Measurements from ENCODE around the gene ZC3H10. TPM values are rescaled to one million over a fixed set of nuclear protein-coding genes. Genes with fewer than 3 reads are reported as not detected.

ZC3H10 gene
- total and polyA plus RNA-seq, 4 donors = 1.3 to 5.2 (median 1.9) TPM

DNA sequence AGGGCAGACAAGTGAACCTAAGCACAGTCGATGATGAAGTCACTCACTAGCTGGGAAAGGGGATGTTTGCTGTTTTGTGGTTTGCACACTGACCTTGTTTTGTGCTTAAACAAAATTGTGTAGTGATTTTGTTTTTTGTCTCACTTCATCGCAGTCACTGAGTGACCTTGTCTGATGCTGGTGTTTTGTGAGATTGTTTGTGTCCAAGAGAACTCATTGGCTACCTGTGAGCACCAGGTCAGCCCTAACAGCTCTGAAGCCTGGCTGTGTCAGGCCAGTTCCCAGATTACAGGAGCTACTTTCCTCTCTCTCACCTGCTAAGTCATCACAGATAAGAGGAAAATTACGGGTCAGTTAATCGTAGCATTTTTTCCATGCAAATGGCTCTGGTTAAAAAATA is 6.1 kb downstream of the ZC3H10 start:
- no peak overlapping the region for H3K9ac ChIP-seq (ENCODE audit: low read depth in 1 of 2, low read length in 2 of 2)
- no peaks in the 10 kb centered on the region for H3K9me3 ChIP-seq (ENCODE audit: control insufficient read depth in 4 of 4, low read length in 3 of 4)
- TF ChIP-seq, protein P1, sequence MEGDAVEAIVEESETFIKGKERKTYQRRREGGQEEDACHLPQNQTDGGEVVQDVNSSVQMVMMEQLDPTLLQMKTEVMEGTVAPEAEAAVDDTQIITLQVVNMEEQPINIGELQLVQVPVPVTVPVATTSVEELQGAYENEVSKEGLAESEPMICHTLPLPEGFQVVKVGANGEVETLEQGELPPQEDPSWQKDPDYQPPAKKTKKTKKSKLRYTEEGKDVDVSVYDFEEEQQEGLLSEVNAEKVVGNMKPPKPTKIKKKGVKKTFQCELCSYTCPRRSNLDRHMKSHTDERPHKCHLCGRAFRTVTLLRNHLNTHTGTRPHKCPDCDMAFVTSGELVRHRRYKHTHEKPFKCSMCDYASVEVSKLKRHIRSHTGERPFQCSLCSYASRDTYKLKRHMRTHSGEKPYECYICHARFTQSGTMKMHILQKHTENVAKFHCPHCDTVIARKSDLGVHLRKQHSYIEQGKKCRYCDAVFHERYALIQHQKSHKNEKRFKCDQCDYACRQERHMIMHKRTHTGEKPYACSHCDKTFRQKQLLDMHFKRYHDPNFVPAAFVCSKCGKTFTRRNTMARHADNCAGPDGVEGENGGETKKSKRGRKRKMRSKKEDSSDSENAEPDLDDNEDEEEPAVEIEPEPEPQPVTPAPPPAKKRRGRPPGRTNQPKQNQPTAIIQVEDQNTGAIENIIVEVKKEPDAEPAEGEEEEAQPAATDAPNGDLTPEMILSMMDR (IDR thresholded peaks at IDR 0.05; ENCODE audit: low read depth, low read length, missing input control) = no peak
- TF ChIP-seq, protein P2, sequence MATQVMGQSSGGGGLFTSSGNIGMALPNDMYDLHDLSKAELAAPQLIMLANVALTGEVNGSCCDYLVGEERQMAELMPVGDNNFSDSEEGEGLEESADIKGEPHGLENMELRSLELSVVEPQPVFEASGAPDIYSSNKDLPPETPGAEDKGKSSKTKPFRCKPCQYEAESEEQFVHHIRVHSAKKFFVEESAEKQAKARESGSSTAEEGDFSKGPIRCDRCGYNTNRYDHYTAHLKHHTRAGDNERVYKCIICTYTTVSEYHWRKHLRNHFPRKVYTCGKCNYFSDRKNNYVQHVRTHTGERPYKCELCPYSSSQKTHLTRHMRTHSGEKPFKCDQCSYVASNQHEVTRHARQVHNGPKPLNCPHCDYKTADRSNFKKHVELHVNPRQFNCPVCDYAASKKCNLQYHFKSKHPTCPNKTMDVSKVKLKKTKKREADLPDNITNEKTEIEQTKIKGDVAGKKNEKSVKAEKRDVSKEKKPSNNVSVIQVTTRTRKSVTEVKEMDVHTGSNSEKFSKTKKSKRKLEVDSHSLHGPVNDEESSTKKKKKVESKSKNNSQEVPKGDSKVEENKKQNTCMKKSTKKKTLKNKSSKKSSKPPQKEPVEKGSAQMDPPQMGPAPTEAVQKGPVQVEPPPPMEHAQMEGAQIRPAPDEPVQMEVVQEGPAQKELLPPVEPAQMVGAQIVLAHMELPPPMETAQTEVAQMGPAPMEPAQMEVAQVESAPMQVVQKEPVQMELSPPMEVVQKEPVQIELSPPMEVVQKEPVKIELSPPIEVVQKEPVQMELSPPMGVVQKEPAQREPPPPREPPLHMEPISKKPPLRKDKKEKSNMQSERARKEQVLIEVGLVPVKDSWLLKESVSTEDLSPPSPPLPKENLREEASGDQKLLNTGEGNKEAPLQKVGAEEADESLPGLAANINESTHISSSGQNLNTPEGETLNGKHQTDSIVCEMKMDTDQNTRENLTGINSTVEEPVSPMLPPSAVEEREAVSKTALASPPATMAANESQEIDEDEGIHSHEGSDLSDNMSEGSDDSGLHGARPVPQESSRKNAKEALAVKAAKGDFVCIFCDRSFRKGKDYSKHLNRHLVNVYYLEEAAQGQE (IDR thresholded peaks at IDR 0.05) = no peak
- TF ChIP-seq GABPA (IDR thresholded peaks at IDR 0.05 in 1 of 2, conservative IDR thresholded peaks at IDR 0.05 in 1 of 2) = no peak
- TF ChIP-seq RXRA (IDR thresholded peaks at IDR 0.05) = no peak
- TF ChIP-seq TAF1 (conservative IDR thresholded peaks at IDR 0.05) = no peak
- no peak for TF ChIP-seq SP1 (IDR thresholded peaks at IDR 0.05)
- no peak for TF ChIP-seq FOXA1 (IDR thresholded peaks at IDR 0.05)
- no peak for TF ChIP-seq NR2F2 (IDR thresholded peaks at IDR 0.05)
- TF ChIP-seq RAD21 (IDR thresholded peaks at IDR 0.05) = no peak
- no peak for TF ChIP-seq YY1 (IDR thresholded peaks at IDR 0.05)
- TF ChIP-seq, protein P3, sequence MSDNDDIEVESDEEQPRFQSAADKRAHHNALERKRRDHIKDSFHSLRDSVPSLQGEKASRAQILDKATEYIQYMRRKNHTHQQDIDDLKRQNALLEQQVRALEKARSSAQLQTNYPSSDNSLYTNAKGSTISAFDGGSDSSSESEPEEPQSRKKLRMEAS (IDR thresholded peaks at IDR 0.05) = no peak
- TF ChIP-seq HNF4G (IDR thresholded peaks at IDR 0.05) = no peak
- no peak for TF ChIP-seq EGR1 (IDR thresholded peaks at IDR 0.05; ENCODE audit: low read depth in 2 of 2)
- TF ChIP-seq JUND (IDR thresholded peaks at IDR 0.05) = no peak
- TF ChIP-seq HNF4A (conservative IDR thresholded peaks at IDR 0.05) = no peak
- TF ChIP-seq, protein P4, sequence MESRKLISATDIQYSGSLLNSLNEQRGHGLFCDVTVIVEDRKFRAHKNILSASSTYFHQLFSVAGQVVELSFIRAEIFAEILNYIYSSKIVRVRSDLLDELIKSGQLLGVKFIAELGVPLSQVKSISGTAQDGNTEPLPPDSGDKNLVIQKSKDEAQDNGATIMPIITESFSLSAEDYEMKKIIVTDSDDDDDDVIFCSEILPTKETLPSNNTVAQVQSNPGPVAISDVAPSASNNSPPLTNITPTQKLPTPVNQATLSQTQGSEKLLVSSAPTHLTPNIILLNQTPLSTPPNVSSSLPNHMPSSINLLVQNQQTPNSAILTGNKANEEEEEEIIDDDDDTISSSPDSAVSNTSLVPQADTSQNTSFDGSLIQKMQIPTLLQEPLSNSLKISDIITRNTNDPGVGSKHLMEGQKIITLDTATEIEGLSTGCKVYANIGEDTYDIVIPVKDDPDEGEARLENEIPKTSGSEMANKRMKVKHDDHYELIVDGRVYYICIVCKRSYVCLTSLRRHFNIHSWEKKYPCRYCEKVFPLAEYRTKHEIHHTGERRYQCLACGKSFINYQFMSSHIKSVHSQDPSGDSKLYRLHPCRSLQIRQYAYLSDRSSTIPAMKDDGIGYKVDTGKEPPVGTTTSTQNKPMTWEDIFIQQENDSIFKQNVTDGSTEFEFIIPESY (IDR thresholded peaks at IDR 0.05) = no peak
- TF ChIP-seq FOXA2 (IDR thresholded peaks at IDR 0.05) = no peak
- H3K27ac ChIP-seq (ENCODE audit: low read depth in 1 of 2, low read length in 2 of 2) = no peak overlapping the region
- H3K4me1 ChIP-seq (ENCODE audit: control insufficient read depth in 4 of 4, insufficient read depth in 4 of 4, low read length in 3 of 4) = peaks cover 28 to 73% (median 58%) of the 10 kb centered on the region in 4 donors
- WGBS = 69% methylated on average over 4 of the region's 4 CpGs
- DNase-seq (ENCODE audit: low spot score) = no peak
- H3K4me3 ChIP-seq (ENCODE audit: low read depth in 1 of 3, low read length in 3 of 3) = no peak overlapping the region
- no peaks in the 10 kb centered on the region for H3K36me3 ChIP-seq (ENCODE audit: control insufficient read depth in 4 of 4, insufficient read depth in 3 of 4, low read depth in 1 of 4, low read length in 3 of 4)
- H3K27me3 ChIP-seq (ENCODE audit: control insufficient read depth in 4 of 4, insufficient read depth in 4 of 4, low read length in 3 of 4) = no peaks in the 10 kb centered on the region

DNA sequence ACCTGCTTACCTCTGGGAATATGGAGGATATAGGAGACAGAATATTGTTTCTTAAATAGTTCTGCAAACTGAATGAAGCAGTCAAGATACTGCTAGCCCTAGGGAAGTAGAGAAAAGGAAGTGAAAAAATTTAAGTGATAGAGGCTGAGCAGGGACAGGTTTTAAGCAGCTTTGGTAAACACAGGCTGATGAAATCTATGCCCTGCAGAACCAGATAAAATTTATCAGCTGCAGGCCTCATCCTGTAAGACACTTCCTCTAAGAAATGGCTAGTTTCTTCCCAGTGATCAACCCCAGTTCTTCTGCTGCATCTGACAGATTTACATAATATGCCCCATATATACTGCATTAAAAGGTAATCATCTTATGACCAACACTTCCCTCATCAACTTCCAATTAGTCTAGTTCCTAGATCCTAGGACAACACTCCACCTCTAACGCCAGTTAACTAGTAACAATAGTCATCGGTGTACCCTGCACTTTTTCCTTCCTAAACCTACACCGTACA is 8.7 kb downstream of the ZC3H10 start:
- no peaks in the 10 kb centered on the region for H3K9me3 ChIP-seq (ENCODE audit: control insufficient read depth in 4 of 4, low read length in 3 of 4)
- H3K27ac ChIP-seq (ENCODE audit: low read depth in 1 of 2, low read length in 2 of 2) = peak overlapping the region; percentile 75 to 85
- 48% methylated on average over 3 of the region's 3 CpGs for WGBS
- no peaks in the 10 kb centered on the region for H3K27me3 ChIP-seq (ENCODE audit: control insufficient read depth in 4 of 4, insufficient read depth in 4 of 4, low read length in 3 of 4)
- peak overlapping the region; percentile 50 to 88 for H3K9ac ChIP-seq (ENCODE audit: low read depth in 1 of 2, low read length in 2 of 2)
- no peak overlapping the region for H3K4me3 ChIP-seq (ENCODE audit: low read depth in 1 of 3, low read length in 3 of 3)
- peaks cover 9 to 53% (median 42%) of the 10 kb centered on the region in 4 donors for H3K4me1 ChIP-seq (ENCODE audit: control insufficient read depth in 4 of 4, insufficient read depth in 4 of 4, low read length in 3 of 4)
- DNase-seq (ENCODE audit: low spot score) = no peak
- peaks cover 3 to 11% (median 8%) of the 10 kb centered on the region in 4 donors for H3K36me3 ChIP-seq (ENCODE audit: control insufficient read depth in 4 of 4, insufficient read depth in 3 of 4, low read depth in 1 of 4, low read length in 3 of 4)
- TF ChIP-seq EGR1 (IDR thresholded peaks at IDR 0.05; ENCODE audit: low read depth in 2 of 2) (no peak), YY1 (IDR thresholded peaks at IDR 0.05) (no peak), GABPA (IDR thresholded peaks at IDR 0.05 in 1 of 2, conservative IDR thresholded peaks at IDR 0.05 in 1 of 2) (no peak), JUND (IDR thresholded peaks at IDR 0.05) (no peak), RAD21 (IDR thresholded peaks at IDR 0.05) (no peak)
- TF ChIP-seq, protein P4 (IDR thresholded peaks at IDR 0.05) = no peak
- TF ChIP-seq, protein P1 (IDR thresholded peaks at IDR 0.05; ENCODE audit: low read depth, low read length, missing input control) = no peak

All from liver (tissue), 9 donors.